ENCODE measurements around the gene PTBP3.

DNA sequence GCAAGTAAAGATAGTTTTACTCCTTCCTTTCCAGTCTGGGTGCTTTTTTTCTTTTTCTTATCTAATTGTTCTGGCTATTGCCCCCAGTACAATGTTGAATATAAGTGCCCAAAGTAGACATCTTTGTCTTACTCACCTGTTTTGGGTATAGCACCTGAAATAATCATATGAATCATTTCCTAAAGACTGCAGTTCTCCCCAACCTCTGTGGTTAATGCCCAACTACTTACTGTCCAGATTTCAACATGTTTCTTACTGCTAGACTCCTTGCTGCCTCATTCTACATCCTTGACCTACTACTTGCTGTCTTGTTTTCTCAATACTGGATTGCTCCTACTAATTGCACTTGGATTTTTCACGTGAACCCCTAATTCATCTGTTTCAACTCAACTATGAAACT is 37.6 kb upstream of the PTBP3 start:
- TF ChIP-seq, protein P1, sequence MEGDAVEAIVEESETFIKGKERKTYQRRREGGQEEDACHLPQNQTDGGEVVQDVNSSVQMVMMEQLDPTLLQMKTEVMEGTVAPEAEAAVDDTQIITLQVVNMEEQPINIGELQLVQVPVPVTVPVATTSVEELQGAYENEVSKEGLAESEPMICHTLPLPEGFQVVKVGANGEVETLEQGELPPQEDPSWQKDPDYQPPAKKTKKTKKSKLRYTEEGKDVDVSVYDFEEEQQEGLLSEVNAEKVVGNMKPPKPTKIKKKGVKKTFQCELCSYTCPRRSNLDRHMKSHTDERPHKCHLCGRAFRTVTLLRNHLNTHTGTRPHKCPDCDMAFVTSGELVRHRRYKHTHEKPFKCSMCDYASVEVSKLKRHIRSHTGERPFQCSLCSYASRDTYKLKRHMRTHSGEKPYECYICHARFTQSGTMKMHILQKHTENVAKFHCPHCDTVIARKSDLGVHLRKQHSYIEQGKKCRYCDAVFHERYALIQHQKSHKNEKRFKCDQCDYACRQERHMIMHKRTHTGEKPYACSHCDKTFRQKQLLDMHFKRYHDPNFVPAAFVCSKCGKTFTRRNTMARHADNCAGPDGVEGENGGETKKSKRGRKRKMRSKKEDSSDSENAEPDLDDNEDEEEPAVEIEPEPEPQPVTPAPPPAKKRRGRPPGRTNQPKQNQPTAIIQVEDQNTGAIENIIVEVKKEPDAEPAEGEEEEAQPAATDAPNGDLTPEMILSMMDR (IDR thresholded peaks at IDR 0.05) = no peak
- no peak for TF ChIP-seq POLR2A (IDR thresholded peaks at IDR 0.05)
